HL-60 (cell line): ENCODE data around the gene MICU1.

Source experiments
- CTCF ChIP-seq: IDR thresholded peaks from one replicate; pipeline ENCODE4 v1.5.1; 2011; ENCODE audit warnings: low read length, control low read depth, inconsistent platforms; ENCODE audit not compliant: insufficient read depth
- REST ChIP-seq: IDR thresholded peaks from 2 replicates; pipeline ENCODE4 v1.6.1; 2012; ENCODE audit warnings: low read depth; ENCODE audit not compliant: insufficient replicate concordance

- TF ChIP-seq CTCF, result no peak
- TF ChIP-seq REST, result no peak
These were observed 293.3 kb downstream of the MICU1 start for GRCh38 chr10:72332423-72333111.
